Cardiac septum (tissue), 1 donor: ENCODE results near the gene SERP2. TPM values are rescaled to one million over a fixed set of nuclear protein-coding genes. Genes with fewer than 3 reads are reported as not detected.

Source experiments
- total RNA-seq: library from RNA; stranded (reverse); fragmentation: NEBNext Ultra II Directional; extraction: Animal tissue kit (Norgen Biotek cat#: 25700); gene quantifications from one replicate; pipeline ENCODE4 v1.2.1, GENCODE V29; 2021
- donor health status: DM: no; HTN: no; CAD: no.

Gene SERP2
- total RNA-seq, 1 donor from 2014 or later = 7.9 TPM

Other genes starting within 250 kb of the SERP2 start
- gene TSC22D1, start 202.5 kb downstream of the SERP2 start, total RNA-seq = 85.3 TPM